HepG2 (cell line): Measurements from ENCODE around the gene FCHSD1. TPM values are rescaled to one million over a fixed set of nuclear protein-coding genes. Genes with fewer than 3 reads are reported as not detected.

ENCODE experiments used
- CBFB ChIP-seq: sonication (generic); formaldehyde crosslinking; IDR thresholded peaks from 2 replicates; pipeline ENCODE4 v1.4.0; 2020; ENCODE audit warnings: missing genetic modification reagents
- DDIT3 ChIP-seq: sonication (generic); formaldehyde crosslinking; IDR thresholded peaks from 2 replicates; pipeline ENCODE4 v1.4.0; 2020; ENCODE audit warnings: mild to moderate bottlenecking, missing genetic modification reagents
- FOXM1 ChIP-seq: sonication (generic); formaldehyde crosslinking; IDR thresholded peaks from 2 replicates; pipeline ENCODE4 v1.5.0; 2020; ENCODE audit warnings: missing genetic modification reagents
- IKZF4 ChIP-seq: sonication (generic); formaldehyde crosslinking; IDR thresholded peaks from 2 replicates; pipeline ENCODE4 v1.5.1; 2020; ENCODE audit warnings: borderline replicate concordance, mild to moderate bottlenecking, low read depth, missing genetic modification reagents; ENCODE audit errors: not compliant biosample characterization
- ISX ChIP-seq: sonication (generic); formaldehyde crosslinking; conservative IDR thresholded peaks from 2 replicates; pipeline ENCODE4 v1.5.0; 2020; ENCODE audit warnings: missing genetic modification reagents
- JUND ChIP-seq: sonication (generic); formaldehyde crosslinking; IDR thresholded peaks from 2 replicates; pipeline ENCODE4 v1.8.0; 2022; ENCODE audit warnings: mild to moderate bottlenecking, missing genetic modification reagents
- MED13 ChIP-seq: sonication (generic); formaldehyde crosslinking; IDR thresholded peaks from 2 replicates; pipeline ENCODE4 v1.5.0; 2020; ENCODE audit warnings: missing genetic modification reagents
- PATZ1 ChIP-seq: sonication (generic); formaldehyde crosslinking; IDR thresholded peaks from 2 replicates; pipeline ENCODE4 v1.4.0; 2020; ENCODE audit warnings: missing genetic modification reagents
- PCBP2 ChIP-seq: fragments of 200-400 bp; formaldehyde crosslinking; optimal IDR thresholded peaks from 2 replicates; pipeline ENCODE3; 2018; ENCODE audit warnings: low read length, low read depth; ENCODE audit not compliant: poor library complexity, severe bottlenecking
- RAD51 ChIP-seq: fragments of 450-650 bp; IDR thresholded peaks from 2 replicates; pipeline ENCODE4 v1.6.1; 2016; ENCODE audit warnings: borderline replicate concordance
- RBM39 ChIP-seq: fragments of 200-400 bp; formaldehyde crosslinking; IDR thresholded peaks from one replicate; pipeline ENCODE4 v1.6.1; 2018; ENCODE audit warnings: antibody characterized with exemption, mild to moderate bottlenecking, low read depth, low read length; ENCODE audit not compliant: poor library complexity, severe bottlenecking
- SIX1 ChIP-seq: sonication (generic); formaldehyde crosslinking; IDR thresholded peaks from 2 replicates; pipeline ENCODE4 v1.4.0; 2020; ENCODE audit warnings: missing genetic modification reagents, borderline replicate concordance
- SMARCE1 ChIP-seq: fragments of 450-650 bp; IDR thresholded peaks from 2 replicates; pipeline ENCODE4 v1.6.1; 2017; ENCODE audit warnings: borderline replicate concordance
- STAG1 ChIP-seq: sonication (generic); formaldehyde crosslinking; IDR thresholded peaks from 2 replicates; pipeline ENCODE4 v1.4.0; 2020; ENCODE audit warnings: missing genetic modification reagents
- ZBTB4 ChIP-seq: sonication (generic); formaldehyde crosslinking; IDR thresholded peaks from 2 replicates; pipeline ENCODE4 v1.4.0; 2020; ENCODE audit warnings: missing genetic modification reagents, mild to moderate bottlenecking, borderline replicate concordance
- ZMYM2 ChIP-seq: sonication (generic); formaldehyde crosslinking; IDR thresholded peaks from 2 replicates; pipeline ENCODE4 v1.8.0; 2022; ENCODE audit warnings: mild to moderate bottlenecking, missing genetic modification reagents
- ZNF17 ChIP-seq: sonication (generic); formaldehyde crosslinking; IDR thresholded peaks from 2 replicates; pipeline ENCODE4 v1.5.0; 2020; ENCODE audit warnings: mild to moderate bottlenecking, missing genetic modification reagents
- ZNF263 ChIP-seq: sonication (generic); formaldehyde crosslinking; IDR thresholded peaks from 2 replicates; pipeline ENCODE4 v1.4.0; 2020; ENCODE audit warnings: missing genetic modification reagents
- ZNF333 ChIP-seq: sonication (generic); formaldehyde crosslinking; IDR thresholded peaks from 2 replicates; pipeline ENCODE4 v1.4.0; 2020; ENCODE audit warnings: mild to moderate bottlenecking, missing genetic modification reagents, borderline replicate concordance
- ZNF605 ChIP-seq: sonication (generic); formaldehyde crosslinking; IDR thresholded peaks from 2 replicates; pipeline ENCODE4 v1.8.0; 2022; ENCODE audit warnings: mild to moderate bottlenecking, missing genetic modification reagents
- ZNF709 ChIP-seq: sonication (generic); formaldehyde crosslinking; IDR thresholded peaks from 2 replicates; pipeline ENCODE4 v1.5.0; 2020; ENCODE audit warnings: mild to moderate bottlenecking, missing genetic modification reagents
- ZNF710 ChIP-seq: sonication (generic); formaldehyde crosslinking; IDR thresholded peaks from 2 replicates; pipeline ENCODE4 v1.5.0; 2020; ENCODE audit warnings: mild to moderate bottlenecking, missing genetic modification reagents, borderline replicate concordance
- ZNF780A ChIP-seq: sonication (generic); formaldehyde crosslinking; IDR thresholded peaks from 2 replicates; pipeline ENCODE4 v1.8.0; 2022; ENCODE audit warnings: mild to moderate bottlenecking, missing genetic modification reagents, moderate library complexity
- polyA plus RNA-seq, 8 experiments: library from polyadenylated mRNA; depleted of rRNA in 3 of 8; stranded (reverse) in 7 of 8; unstranded in 1 of 8; fragments of >200 nt; fragmentation: Illumina TruSeq in 4 of 8; extraction: Trizol in 4 of 8; gene quantifications; 2 replicates each; pipeline versions ENCODE4 v1.2.1 to v1.2.3, GENCODE V29; 2011 to 2016; ENCODE audit warnings: low read depth in 4 of 8, missing spikeins in 1 of 8, mixed read lengths in 1 of 8; ENCODE audit not compliant: insufficient read depth in 1 of 8
- total RNA-seq, 5 experiments: library from RNA; depleted of rRNA; stranded (reverse); fragments of >200 nt; fragmentation: Illumina TruSeq; extraction: Trizol; gene quantifications; 2 replicates each; pipeline ENCODE4 v1.2.3, GENCODE V29; 2016; ENCODE audit warnings: low read depth in 1 of 5

Gene FCHSD1
- total and polyA plus RNA-seq, 2 of the 13 experiments (the other 11 are each of a cell fraction or from before 2014, with no cell fraction given), result 5.5 to 15.4 TPM

GRCh38 chr5:141637123-141637766 is 14.0 kb downstream of the FCHSD1 start (continued):
- TF ChIP-seq ZNF17 (CRISPR knock-in tag) (no peak), DDIT3 (CRISPR knock-in tag) (no peak), CBFB (CRISPR knock-in tag) (no peak), RAD51 (no peak), ZNF709 (CRISPR knock-in tag) (peak; percentile 20; the same call in 1 of the 2 replicates), ZNF710 (CRISPR knock-in tag) (no peak), ZNF780A (CRISPR knock-in tag) (peak; percentile 29; the same call in 1 of the 2 replicates), SMARCE1 (no peak), IKZF4 (CRISPR knock-in tag) (no peak), FOXM1 (CRISPR knock-in tag) (no peak), ZMYM2 (peak; percentile 61; the same call in 1 of the 2 replicates), MED13 (0 out of 2 replicates have a peak, but pooled peaks have one; percentile 16), ZBTB4 (CRISPR knock-in tag) (peak; percentile 25; the same call in 1 of the 2 replicates), RBM39 (no peak), SIX1 (CRISPR knock-in tag) (no peak; the same call in 1 of the 2 replicates), PATZ1 (CRISPR knock-in tag) (peak; percentile 84), ZNF605 (CRISPR knock-in tag) (0 out of 2 replicates have a peak, but pooled peaks have one; percentile 51), STAG1 (CRISPR knock-in tag) (no peak), JUND (CRISPR knock-in tag) (no peak), ZNF333 (CRISPR knock-in tag) (no peak), ISX (CRISPR knock-in tag) (no peak; the same call in 1 of the 2 replicates), PCBP2 (no peak), ZNF263 (CRISPR knock-in tag) (peak; percentile 24; the same call in 1 of the 2 replicates)
